ENCODE data around the gene SCOC.

Gene SCOC

GRCh38 chr4:140373328-140374129, at the start of gene SCOC:
SCOC (plus strand) TSS chr4:140373646; CDS start chr4:140379171, 5,525 bp downstream.
- peak; percentile 89 for DNase-seq

DNA sequence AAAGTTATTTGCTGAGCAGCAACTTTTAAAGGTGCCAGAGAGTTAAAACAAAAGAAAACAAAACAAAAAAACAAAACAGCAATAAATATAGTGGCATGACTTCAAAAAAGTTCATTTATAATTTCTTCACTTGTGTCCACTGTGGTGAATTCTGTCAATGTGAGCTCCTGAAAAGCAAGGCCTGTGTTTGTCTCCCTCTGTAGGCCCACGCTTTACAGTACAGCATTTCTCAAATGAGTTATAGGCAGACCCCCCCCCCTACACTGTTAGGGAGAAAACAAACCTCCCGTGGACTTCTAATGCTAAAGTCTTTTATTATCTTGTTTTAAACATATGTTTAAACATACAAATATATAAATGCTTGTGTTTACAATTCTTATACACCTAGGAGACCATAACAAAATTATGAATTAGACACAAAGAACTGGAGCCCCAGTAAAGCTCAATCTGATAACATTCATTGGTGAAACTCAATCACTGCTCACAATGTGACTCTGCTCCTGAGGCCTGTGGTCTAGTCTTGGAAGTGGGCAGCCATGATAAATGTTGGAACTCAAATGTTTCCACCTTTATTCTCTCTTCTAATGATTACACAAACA, 47.0 kb upstream of the SCOC start:
- no peak for DNase-seq

DNA sequence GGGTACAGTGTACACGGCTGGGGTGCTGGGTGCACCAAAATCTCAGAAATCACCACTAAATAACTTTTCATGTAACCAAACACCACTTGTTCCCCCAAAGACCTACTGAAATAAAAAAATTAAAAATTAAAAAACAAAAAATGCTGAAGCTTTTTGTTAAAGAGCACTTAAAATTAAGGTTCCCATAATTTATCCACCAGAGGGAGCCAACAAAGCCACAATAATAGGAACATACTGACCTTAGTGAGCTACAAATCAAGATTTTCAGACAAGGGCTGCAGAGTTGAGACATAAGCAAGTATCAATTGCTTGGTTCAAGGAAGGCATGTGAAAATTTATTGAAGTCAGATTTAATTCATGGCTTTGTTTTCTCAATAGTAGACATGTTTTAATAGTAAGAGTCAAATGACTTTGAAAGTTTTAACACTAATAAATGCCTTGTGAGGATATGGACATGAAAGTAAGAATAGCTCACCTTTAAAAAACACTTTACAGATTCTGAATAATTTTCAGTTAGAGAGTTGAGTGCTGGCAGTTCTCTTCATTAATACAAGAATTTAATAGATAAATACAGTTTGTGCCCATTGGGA, 43.0 kb upstream of the SCOC start:
- DNase-seq: no peak

DNA sequence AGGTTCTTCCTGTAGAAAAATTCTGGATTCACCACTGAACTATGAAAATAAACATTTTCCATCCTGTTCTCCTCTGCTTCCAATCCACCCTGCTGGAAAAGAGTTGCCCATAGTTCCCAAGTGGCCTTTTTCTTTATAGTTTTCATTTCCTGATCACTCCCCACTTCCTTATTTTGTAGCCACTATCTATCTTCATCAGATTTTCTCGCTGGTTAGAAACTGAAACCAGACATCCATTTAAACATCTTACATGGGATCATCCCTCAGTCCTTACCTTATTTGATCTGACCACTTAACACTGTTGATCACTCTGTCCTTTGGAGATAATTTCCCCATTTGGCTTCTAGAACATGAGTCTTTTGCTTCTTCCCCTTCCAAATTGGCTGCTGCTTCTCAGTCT, 42.2 kb upstream of the SCOC start:
- DNase-seq: no peak

DNA sequence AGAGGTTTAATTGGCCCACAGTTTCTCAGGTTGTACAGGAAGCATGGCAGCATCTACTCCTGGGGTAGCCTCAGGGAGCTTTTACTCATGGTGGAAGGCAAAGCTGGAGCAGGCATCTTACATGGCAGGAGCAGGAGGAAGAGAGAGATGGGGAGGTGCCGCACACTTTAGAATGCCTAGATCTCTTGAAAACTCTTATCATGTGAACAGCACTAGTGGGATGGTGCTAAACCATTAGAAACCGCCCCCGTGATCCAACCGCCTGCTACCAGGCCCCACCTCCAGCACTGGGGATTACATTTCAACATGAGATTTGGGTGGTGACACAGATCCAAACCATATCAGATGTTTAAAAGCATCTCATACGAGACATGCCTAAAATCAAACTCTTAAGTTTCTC, 41.6 kb upstream of the SCOC start:
- no peak for DNase-seq

- DNase-seq: no peak
Observed at GRCh38 chr4:140332734-140333133, 40.7 kb upstream of the SCOC start.

DNA sequence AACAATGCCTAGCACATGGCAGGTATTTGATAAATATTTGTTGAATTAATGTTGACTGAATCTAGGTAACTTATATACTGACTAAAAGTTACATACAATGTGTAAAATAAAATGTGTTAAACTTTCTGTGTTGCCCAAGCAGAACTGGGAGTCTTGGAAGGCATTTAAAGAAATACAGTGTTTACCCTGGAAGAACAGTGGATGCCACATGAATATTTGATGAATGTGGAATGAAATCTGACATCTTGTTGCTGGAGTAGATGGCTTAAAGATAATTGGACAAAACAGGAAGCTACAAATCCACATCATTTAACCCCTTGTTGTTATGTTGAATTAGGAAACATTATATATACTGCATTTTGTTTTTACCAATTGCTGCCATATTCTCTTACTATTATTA, 39.9 kb upstream of the SCOC start:
- no peak for DNase-seq

- DNase-seq: no peak
Observed at GRCh38 chr4:140335076-140335475, 38.4 kb upstream of the SCOC start.

DNA sequence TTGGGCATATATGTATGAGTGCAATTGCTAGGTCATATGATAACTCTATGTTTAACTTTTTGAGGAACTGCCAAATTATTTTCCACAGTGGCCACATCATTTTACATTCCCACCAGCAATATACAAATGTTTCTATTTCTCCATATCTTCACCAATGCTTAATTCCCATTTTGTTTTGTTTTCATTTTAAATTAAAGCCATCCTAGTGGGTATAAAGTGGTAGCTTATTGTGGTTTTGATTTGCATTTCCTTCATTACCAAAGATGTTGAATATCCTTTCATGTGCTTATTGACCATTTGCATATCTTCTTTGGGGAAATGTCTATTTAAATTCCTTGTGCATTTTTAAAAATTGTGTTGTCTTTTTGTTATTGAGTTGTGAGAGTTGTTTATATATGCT, 36.7 kb upstream of the SCOC start:
- no peak for DNase-seq

DNA sequence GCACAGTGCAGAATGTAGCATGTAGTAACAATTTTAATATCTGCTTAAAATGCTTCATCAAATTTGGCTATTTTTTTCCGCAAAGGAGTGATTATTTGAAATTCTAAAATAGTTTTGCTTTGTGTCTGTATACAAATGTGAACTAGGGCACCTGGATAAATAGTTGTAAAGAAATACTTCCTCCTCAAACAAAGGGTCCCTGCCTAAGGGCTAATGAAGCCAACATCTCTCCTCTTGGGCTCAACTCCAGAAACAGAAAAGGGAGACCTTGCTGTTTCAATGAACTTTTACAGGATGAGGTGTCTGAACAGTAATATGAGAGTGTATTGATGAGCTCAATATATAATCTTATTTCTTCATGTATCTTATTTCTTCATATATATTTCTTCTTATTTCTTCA, 30.8 kb upstream of the SCOC start:
- DNase-seq: no peak

GRCh38 chr4:140343303-140343702, 30.1 kb upstream of the SCOC start:
- no peak for DNase-seq

GRCh38 chr4:140344101-140344500, 29.3 kb upstream of the SCOC start:
- no peak for DNase-seq

DNA sequence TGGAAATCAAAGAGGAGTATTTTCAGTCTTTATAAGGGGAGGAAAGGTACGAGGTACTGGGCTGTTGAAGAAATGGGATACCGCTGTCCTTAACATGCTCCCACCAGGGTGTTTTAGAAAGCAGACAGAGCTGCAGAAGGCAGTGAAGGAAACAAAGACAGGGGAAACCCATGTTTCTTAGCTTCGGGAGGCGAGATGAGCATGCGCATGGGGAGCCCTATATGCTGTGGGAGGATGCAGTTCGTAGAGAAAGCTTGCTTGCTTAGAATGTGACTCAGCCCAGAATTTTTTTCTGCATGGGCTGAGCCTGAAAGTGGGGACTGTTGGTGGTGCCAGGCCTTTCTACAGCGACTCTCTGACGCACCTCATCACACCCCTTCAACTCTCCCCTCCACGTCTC, 28.8 kb upstream of the SCOC start:
- no peak for DNase-seq

- DNase-seq: no peak
Observed at GRCh38 chr4:140346136-140346535, 27.3 kb upstream of the SCOC start.

DNA sequence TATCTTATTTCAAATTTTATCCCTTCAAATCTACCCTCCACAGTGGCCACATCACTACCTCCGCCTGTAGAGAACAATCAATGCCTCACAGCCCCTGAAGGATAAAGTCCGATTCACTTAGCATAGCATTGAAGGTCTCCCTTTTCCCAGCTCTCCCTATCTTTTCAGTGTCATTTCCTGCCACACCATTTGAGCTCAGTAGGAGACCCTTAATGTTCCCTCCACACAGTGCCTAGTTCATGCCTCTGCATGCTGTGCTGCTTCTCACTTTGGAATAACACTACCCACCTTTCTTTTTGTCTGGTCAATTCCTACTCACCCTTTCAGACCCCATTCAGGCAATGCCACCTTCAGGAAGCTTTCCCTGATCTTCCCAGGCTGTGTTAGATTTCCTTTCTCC, 23.6 kb upstream of the SCOC start:
- no peak for DNase-seq

GRCh38 chr4:140351093-140352075, 22.1 kb upstream of the SCOC start:
- DNase-seq: no peak

GRCh38 chr4:140353786-140354185, 19.7 kb upstream of the SCOC start:
- no peak for DNase-seq

- no peak for DNase-seq
Observed at GRCh38 chr4:140355288-140355687, 18.2 kb upstream of the SCOC start.

DNA sequence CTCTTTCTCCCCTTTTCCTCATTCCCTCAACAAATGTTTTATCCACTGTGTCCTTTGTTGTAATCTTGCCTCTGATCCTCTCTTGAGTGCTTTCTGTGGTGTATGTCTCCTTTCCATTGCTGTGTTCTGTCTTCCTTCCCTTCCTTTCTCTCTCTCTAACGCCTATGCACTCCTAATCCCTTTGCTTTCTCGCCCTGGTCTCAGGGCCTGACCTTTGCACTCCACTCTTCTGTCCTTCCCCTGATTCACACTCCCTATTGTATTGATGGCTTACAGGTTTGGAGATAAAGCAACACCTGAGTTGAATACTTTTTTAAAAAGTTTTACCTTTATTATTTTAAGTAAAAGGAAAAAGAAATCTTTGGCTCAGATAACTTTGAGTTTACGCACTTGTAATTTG, 15.6 kb upstream of the SCOC start:
- DNase-seq: no peak

GRCh38 chr4:140358281-140358680, 15.2 kb upstream of the SCOC start:
- DNase-seq: no peak

- DNase-seq: peak; percentile 51
Observed at GRCh38 chr4:140359562-140360427, 13.7 kb upstream of the SCOC start.

DNA sequence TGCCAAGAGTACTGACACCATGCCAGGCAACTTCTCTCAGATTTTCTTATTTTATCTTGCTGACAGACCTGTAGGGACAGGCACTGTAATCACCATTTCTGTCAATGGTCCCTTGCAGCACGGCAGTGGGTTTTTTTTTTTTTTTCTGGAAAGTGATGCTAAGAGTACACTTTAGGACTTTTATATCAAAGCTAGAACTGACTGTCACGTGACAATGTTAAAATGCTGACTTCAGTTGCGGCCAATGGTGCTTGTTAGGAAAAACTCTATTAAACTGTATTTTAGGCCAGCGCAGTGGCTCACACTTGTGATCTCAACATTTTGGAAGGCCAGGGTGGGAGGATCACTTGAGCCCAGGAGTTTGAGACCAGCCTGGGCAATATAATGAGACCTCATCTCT, 12.3 kb upstream of the SCOC start:
- DNase-seq: no peak

Data from NK-92 treated with Interleukin-12 subunit alpha and Interleukin-12 subunit beta, amount 100 ng/mL, for 24 hours (cell line).